GM19397 (cell line): ENCODE results near the gene PSMD12.
"Not testable (repeated sequence)": the region's sequence is repeated elsewhere in the genome, so short reads cannot be mapped to it uniquely, and the experiment has no call there.

Source experiments
- ATAC-seq: cut with Tn5 transposase; IDR thresholded peaks from one replicate; pipeline ENCODE4 v1.9.1; 2021; ENCODE audit warnings: mild to moderate bottlenecking, moderate library complexity; ENCODE audit not compliant: unreplicated experiment

PSMD12 gene

DNA sequence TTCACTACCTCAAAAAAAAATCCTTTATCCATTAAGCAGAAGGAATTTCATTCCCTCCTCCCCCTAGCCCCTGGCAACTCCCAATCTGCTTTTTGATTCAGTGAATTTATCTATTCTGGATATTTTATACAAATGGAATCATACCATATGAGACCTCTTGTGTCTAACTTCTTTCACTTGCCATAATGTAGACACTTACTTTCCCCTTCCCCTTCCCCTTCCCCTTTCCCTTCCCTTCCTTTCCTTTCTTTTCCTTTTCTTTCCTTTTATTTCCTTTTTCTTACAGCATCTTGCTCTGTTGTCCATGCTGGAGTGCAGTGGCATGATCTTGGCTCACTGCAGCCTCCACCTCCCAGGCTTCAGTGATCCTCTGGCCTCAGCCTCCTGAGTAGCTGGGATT, 50.5 kb downstream of the PSMD12 start:
- no peak for ATAC-seq

DNA sequence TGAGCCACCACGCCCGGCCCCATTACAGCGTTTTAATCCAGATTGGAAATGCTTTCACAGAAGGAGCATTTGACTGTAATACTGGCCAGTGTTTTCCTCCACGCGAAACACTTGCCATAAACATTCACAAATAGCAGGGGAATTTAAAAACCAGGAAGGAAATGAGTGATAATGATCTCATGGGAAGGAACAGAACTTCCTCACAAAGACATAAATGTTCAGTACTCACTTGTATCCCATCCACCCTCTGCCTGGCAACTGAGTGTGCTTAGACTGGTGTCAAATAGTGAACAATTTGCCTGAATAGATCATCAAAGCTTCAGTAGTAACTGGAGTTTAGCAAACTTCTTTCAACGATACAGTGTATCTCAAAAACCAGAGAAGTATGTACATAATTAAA, 54.1 kb downstream of the PSMD12 start:
- ATAC-seq, result no peak

DNA sequence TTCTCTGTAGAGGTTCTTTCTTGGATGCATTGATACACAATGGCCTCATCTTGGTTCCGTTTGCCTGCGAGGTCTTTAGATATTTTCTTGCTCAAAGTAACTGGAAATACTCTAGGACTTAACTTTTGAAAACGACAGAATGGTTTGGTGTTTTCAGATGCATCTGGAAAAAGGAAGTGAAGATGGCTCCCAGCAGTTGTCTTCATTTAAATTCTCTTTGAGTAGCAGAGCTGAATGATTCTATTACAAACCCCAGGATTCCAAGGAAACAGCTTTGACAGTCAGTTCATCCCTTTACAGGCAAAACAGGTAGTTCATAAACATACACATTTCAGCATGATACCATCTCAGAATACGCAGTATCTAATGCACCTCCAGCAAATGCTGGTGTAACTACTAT, 54.8 kb downstream of the PSMD12 start:
- ATAC-seq, result no peak

DNA sequence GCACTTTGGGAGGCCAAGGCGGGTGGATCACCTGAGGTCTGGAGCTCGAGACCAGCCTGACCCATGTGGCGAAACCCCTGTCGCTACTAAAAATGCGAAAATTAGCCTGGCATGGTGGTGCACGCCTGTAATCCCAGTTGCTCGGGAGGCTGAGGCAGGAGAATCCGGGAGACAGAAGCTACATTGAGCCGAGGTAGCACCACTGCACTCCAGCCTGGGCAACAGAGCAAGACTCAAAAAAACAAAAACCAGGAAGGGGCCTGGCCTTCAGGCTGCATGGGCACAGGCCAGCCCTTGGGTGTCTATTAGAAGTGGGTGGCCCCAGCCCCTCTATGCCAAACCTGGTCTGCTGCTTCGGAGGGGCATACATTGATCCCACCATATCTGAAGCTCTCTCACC, 56.0 kb downstream of the PSMD12 start:
- no peak for ATAC-seq

DNA sequence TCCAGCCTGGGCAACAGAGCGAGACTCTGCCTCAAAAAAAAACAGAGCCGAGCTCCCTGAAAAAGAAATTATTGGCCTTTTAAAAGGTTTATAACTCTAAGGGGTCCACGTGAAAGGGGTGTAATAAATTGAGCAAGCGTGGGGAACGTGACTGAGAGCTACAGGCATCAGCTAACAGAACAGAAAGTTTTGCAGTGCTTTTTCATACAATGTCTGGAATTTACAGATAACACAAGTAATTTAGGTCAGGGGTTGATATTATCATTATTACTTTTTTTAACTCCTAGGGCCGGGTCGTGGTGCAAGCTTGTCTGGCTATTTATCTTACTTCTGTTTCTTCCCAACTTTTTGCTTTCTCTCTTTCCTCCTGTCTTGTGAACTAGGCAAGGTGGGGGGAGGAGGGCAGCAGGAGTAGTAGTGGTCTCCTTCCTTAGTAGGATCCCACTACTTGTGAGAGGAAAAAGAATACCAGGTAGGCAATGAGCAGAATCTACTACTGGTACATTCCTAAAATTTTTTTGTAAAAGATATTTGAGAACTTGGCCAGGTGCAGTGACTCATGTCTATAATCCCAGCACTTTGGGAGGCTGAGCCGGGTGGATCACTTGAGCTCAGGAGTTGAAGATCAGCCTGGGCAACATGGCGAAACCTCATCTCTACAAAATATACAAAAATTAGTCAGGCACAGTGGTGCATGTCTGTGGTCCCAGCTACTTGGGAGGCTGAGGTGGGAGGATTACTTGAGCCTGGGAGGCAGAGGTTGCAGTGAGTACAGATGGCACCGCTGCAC, 60.7 kb downstream of the PSMD12 start:
- not testable (repeated sequence) for ATAC-seq

DNA sequence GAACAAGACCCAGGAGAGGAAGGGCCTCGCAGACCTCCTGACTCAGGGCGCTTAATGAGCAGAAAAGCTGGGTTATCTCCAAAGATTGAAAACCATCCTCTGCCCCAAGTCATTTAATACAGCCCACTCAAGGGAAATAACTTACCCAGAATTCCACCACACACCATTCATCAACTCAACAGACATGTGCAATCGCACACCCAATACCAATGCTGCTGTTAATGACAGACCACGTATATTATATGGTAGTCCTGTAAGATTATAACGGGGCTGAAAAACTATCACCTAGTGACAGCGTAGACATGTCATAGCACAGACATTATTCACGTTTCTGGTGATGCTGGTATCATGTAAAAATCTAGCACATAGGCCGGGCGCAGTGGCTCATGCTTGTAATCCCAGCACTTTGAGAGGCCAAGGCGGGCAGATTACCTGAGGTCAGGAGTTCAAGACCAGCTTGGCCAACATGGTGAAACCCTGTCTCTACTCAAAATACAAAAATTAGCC, 68.9 kb downstream of the PSMD12 start:
- ATAC-seq, result no peak

DNA sequence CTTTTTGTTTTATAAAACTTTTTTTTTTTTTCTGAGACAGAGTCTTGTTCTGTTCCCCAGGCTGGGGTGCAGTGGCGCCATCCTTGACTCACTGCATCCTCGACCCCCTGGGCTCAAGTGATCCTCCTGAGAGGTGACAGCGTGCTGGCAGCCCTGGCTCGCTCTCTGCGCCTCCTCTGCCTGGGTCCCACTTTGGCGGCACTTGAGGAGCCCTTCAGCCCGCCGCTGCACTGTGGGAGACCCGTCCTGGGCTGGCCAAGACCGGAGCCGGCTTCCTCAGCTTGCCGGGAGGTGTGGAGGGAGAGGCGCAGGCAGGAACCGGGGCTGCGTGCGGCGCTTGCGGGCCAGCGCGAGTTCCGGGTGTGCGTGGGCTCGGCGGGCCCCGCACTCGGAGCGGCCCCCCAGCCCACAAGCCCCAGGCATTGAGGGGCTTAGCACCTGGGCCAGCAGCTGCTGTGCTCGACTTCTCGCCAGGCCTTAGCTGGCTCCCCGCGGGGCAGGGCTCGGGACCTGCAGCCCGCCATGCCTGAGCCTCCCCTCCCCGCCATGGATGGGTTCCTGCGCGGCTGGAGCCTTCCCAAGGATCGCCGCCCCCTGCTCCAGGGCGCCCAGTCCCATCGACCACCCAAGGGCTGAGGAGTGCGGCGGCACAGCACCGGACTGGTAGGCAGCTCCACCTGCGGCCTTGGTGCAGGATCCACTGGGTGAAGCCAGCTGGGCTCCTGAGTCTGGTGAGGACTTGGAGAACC, 71.8 kb downstream of the PSMD12 start:
- ATAC-seq, result no peak

GRCh38 chr17:67293251-67294203, 72.8 kb downstream of the PSMD12 start:
- peak; percentile 75 for ATAC-seq

DNA sequence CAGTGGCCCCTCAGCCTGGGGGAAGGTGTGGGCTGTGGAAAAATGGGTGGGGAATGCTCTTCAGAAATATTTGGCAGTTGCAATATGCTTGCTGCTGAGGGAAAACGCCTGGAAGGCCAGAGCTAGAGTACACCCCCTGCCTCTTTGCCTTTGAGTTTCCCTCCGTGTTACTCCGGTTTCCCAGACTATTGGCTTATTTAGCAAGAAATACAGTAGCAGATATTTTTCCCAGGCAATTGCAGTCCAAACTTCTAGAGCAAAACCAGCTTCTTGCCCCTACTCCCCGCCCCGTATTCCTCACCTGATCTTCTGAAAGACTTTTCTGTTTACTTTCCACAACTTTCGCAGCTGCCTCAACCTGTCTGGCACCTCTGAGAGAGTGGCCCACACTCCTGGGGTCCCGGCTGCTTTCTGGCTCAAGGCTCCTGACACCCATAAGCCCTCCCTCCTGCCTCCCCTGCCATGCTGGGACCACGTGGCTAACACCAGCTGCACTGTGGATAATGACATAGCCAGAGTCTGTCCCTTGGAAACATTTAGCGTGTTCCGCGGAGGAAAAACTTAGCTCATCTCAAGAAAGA, 75.6 kb downstream of the PSMD12 start:
- no peak for ATAC-seq

DNA sequence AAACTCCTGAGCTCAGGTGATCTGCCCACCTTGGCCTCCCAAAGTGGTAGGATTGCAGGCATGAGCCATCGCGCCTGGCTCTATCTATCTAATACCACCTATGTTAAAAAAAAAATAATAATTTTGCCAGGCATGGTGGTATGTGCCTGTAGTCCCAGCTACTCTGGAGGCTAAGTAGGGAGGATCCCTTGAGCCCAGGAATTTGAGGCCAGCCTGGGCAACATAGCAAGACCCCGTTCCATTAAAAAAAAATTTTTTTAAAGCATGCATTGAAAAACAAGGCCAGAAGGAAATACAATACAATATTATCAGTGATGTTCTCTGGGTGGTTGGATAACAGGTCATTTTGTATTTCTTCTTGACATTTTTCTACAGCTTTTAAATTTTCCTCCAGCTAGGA, 76.1 kb downstream of the PSMD12 start:
- no peak for ATAC-seq

GRCh38 chr17:67289181-67289876, 77.0 kb downstream of the PSMD12 start:
- no peak for ATAC-seq
